HCT116 (cell line): Measurements from ENCODE around the gene HMCN2. TPM values are rescaled to one million over a fixed set of nuclear protein-coding genes. Genes with fewer than 3 reads are reported as not detected.

ENCODE experiments used
- ATAC-seq: fragments of 200-7000 bp; cut with Tn5 transposase; 2 replicates; pipeline ENCODE4 v1.9.1; 2020; ENCODE audit warnings: mild to moderate bottlenecking, moderate library complexity
- BruUV-seq: library from RNA; stranded (reverse); fragments of 400-500 nt; replicated peaks from 2 replicates; lab custom pipeline; 2021; lab: Mats Ljungman, UMichigan
- CTCF ChIA-PET: fragments of 300-600 bp; sonication (Branson Sonifier 250); formaldehyde crosslinking; loops from one replicate; lab custom pipeline; 2021; ENCODE audit warnings: antibody characterized with exemption; lab: Charles Lee
- POLR2A ChIA-PET: fragments of 300-600, 350-600 bp; sonication (Branson Sonifier 250); formaldehyde crosslinking; loops from one replicate; lab custom pipeline; 2021; ENCODE audit warnings: antibody characterized with exemption; lab: Charles Lee
- RAD21 ChIA-PET, 2 experiments: fragments of 300-600 bp; sonication (Branson Sonifier 250); formaldehyde crosslinking; loops; one replicate each; lab custom pipeline; 2023; ENCODE audit warnings: low total read pairs in 2 of 2; ENCODE audit not compliant: uncharacterized antibody in 2 of 2, unreplicated experiment in 2 of 2, low non-redundant PET in 1 of 2; lab: Charles Lee
- DNase-seq: peaks from one replicate; pipeline ENCODE4 v3.0.0-alpha.2; 2010; ENCODE audit warnings: low read depth, low spot score
- H2AFZ ChIP-seq: fragments of 200-600 bp; shearing (Covaris generic), sonication (generic); 2 replicates; pipeline ENCODE4 v1.6.1; 2017; ENCODE audit warnings: low read depth, mixed run types, mixed read lengths, antibody characterized with exemption, low read length; ENCODE audit not compliant: poor library complexity, severe bottlenecking
- H3K27ac ChIP-seq: 2 replicates; pipeline ENCODE4 v1.5.1; 2012; ENCODE audit warnings: low read depth, low read length
- H3K27me3 ChIP-seq: fragments of 200-600 bp; sonication (generic); 2 replicates; pipeline ENCODE4 v1.6.1; 2016; ENCODE audit warnings: mixed run types, low read length, mixed read lengths; ENCODE audit not compliant: insufficient read depth
- H3K36me3 ChIP-seq, 2 experiments: fragments of 200-500 bp in 1 of 2; fragments of 200-600 bp in 1 of 2; sonication (Bioruptor generic) in 1 of 2; sonication (generic) in 1 of 2; 2 replicates each; pipeline versions ENCODE4 v1.5.1 to v1.6.1; 2014 to 2016; ENCODE audit warnings: low read length in 2 of 2, inconsistent platforms in 1 of 2, mixed read lengths in 1 of 2, mixed run types in 1 of 2; ENCODE audit not compliant: insufficient read depth in 2 of 2, control insufficient read depth in 1 of 2
- H3K4me1 ChIP-seq, 2 experiments: fragments of 200-600 bp in 1 of 2; sonication (generic) in 1 of 2; 2 replicates each; pipeline versions ENCODE4 v1.5.1 to v1.6.1; 2012 to 2017; ENCODE audit warnings: low read length in 2 of 2, inconsistent platforms in 1 of 2, mild to moderate bottlenecking in 1 of 2, mixed read lengths in 1 of 2, mixed run types in 1 of 2, moderate library complexity in 1 of 2; ENCODE audit not compliant: insufficient read depth in 2 of 2, control insufficient read depth in 1 of 2
- H3K4me2 ChIP-seq: fragments of 200-600 bp; sonication (generic); 2 replicates; pipeline ENCODE4 v1.6.1; 2017; ENCODE audit warnings: mixed run types, low read length, mixed read lengths
- H3K4me3 ChIP-seq, 2 experiments: fragments of 200-600 bp in 1 of 2; sonication (generic) in 1 of 2; replicated peaks in 1 of 2; 2 replicates each; pipeline ENCODE4 v1.5.1; 2011 to 2016; ENCODE audit warnings: low read length in 2 of 2, control low read depth in 1 of 2, low read depth in 1 of 2, mild to moderate bottlenecking in 1 of 2, mixed read lengths in 1 of 2, mixed run types in 1 of 2
- H3K79me2 ChIP-seq: fragments of 200-600 bp; sonication (generic); 2 replicates; pipeline ENCODE4 v1.6.1; 2017; ENCODE audit warnings: mild to moderate bottlenecking, mixed run types, low read length, moderate library complexity, mixed read lengths; ENCODE audit not compliant: insufficient read depth
- H3K9ac ChIP-seq: fragments of 200-600 bp; sonication (generic); 2 replicates; pipeline ENCODE4 v1.6.1; 2016; ENCODE audit warnings: low read length, mixed read lengths
- H3K9me2 ChIP-seq: fragments of 200-600 bp; sonication (generic), shearing (Covaris generic); 2 replicates; pipeline ENCODE4 v1.6.1; 2017; ENCODE audit warnings: mixed run types, mild to moderate bottlenecking, moderate library complexity; ENCODE audit not compliant: insufficient read depth
- H3K9me3 ChIP-seq, 2 experiments: fragments of 200-500 bp in 1 of 2; fragments of 200-600 bp in 1 of 2; sonication (Bioruptor generic) in 1 of 2; sonication (generic) in 1 of 2; 2 replicates each; pipeline ENCODE4 v1.6.1; 2014 to 2017; ENCODE audit warnings: low read length in 2 of 2, mixed read lengths in 2 of 2, inconsistent platforms in 1 of 2, low read depth in 1 of 2, mild to moderate bottlenecking in 1 of 2, mixed run types in 1 of 2, moderate library complexity in 1 of 2; ENCODE audit not compliant: control insufficient read depth in 1 of 2, insufficient read depth in 1 of 2
- H4K20me1 ChIP-seq: fragments of 200-600 bp; sonication (generic), shearing (Covaris generic); 2 replicates; pipeline ENCODE4 v1.6.1; 2017; ENCODE audit warnings: mixed run types, mild to moderate bottlenecking, moderate library complexity; ENCODE audit not compliant: insufficient read depth
- CEBPB ChIP-seq: IDR thresholded peaks from 2 replicates; pipeline ENCODE4 v1.6.1; 2012; ENCODE audit warnings: low read depth
- ELF1 ChIP-seq: IDR thresholded peaks from 2 replicates; pipeline ENCODE4 v1.6.1; 2012; ENCODE audit warnings: low read depth, borderline replicate concordance
- EZH2 ChIP-seq: fragments of 200-600 bp; sonication (generic); IDR thresholded peaks from 2 replicates; pipeline ENCODE4 v1.6.1; 2017; ENCODE audit warnings: antibody characterized with exemption, mixed run types
- EZH2phosphoT487 ChIP-seq: fragments of 200-600 bp; IDR thresholded peaks from 2 replicates; pipeline ENCODE4 v1.6.1; 2018; ENCODE audit warnings: antibody characterized with exemption, borderline replicate concordance
- FOSL1 ChIP-seq: IDR thresholded peaks from 2 replicates; pipeline ENCODE4 v1.6.1; 2012; ENCODE audit warnings: low read depth
- JUND ChIP-seq: IDR thresholded peaks from 2 replicates; pipeline ENCODE4 v1.6.1; 2012
- POLR2A ChIP-seq: IDR thresholded peaks from 2 replicates; pipeline ENCODE4 v1.7.0; 2011; ENCODE audit warnings: borderline replicate concordance; ENCODE audit not compliant: insufficient read depth, insufficient read length; ENCODE audit errors: extremely low read depth
- POLR2AphosphoS5 ChIP-seq: IDR thresholded peaks from 2 replicates; pipeline ENCODE4 v1.6.1; 2011; ENCODE audit warnings: mild to moderate bottlenecking, low read depth, low read length, moderate library complexity
- RAD21 ChIP-seq: IDR thresholded peaks from 2 replicates; pipeline ENCODE4 v1.6.1; 2012; ENCODE audit warnings: low read depth, mild to moderate bottlenecking
- SIN3A ChIP-seq: IDR thresholded peaks from 2 replicates; pipeline ENCODE4 v1.6.1; 2012; ENCODE audit warnings: low read depth
- SP1 ChIP-seq: IDR thresholded peaks from 2 replicates; pipeline ENCODE4 v1.6.1; 2012; ENCODE audit warnings: low read depth
- SRF ChIP-seq: IDR thresholded peaks from 2 replicates; pipeline ENCODE4 v1.6.1; 2012; ENCODE audit warnings: low read depth
- TCF7L2 ChIP-seq: IDR thresholded peaks from 2 replicates; pipeline ENCODE4 v1.7.0; 2011; ENCODE audit warnings: borderline replicate concordance, inconsistent platforms; ENCODE audit not compliant: insufficient read depth, insufficient read length; ENCODE audit errors: extremely low read depth
- YY1 ChIP-seq: IDR thresholded peaks from 2 replicates; pipeline ENCODE4 v1.6.1; 2011; ENCODE audit warnings: low read length, low read depth, moderate library complexity, mild to moderate bottlenecking; ENCODE audit not compliant: insufficient replicate concordance; ENCODE audit errors: extremely low read depth
- ZFX ChIP-seq: fragments of 450-650 bp; IDR thresholded peaks from 2 replicates; pipeline ENCODE4 v1.6.1; 2017
- ZNF274 ChIP-seq: fragments of 200-500 bp; sonication (Bioruptor generic); IDR thresholded peaks from 2 replicates; pipeline ENCODE4 v1.6.1; 2014; ENCODE audit warnings: mild to moderate bottlenecking, low read depth, low read length, inconsistent platforms
- intact Hi-C: fragments of 100-400 bp; cut with micrococcal nuclease; formaldehyde crosslinking; loops from 2 replicates; pipeline ENCODE4 v1.10.0; 2022
- total RNA-seq: library from RNA; stranded (reverse); gene quantifications from one replicate; pipeline ENCODE4 v1.2.1, GENCODE V29; 2021; ENCODE audit not compliant: unreplicated experiment
- TF ChIP-seq, protein P1 (sequence below): IDR thresholded peaks from 2 replicates; pipeline ENCODE4 v1.6.1; 2012
- TF ChIP-seq, protein P2 (sequence below): IDR thresholded peaks from 2 replicates; pipeline ENCODE4 v1.6.1; 2012
- TF ChIP-seq, protein P3 (sequence below), 3 experiments: fragments of 200-600 bp in 1 of 3; sonication (generic) in 1 of 3; IDR thresholded peaks in 2 of 3; conservative IDR thresholded peaks in 1 of 3; 2 replicates each; pipeline ENCODE4 v1.5.1; 2012 to 2017; ENCODE audit warnings: low read depth in 2 of 3, low read length in 2 of 3, antibody characterized with exemption in 1 of 3, borderline replicate concordance in 1 of 3, control low read depth in 1 of 3, mild to moderate bottlenecking in 1 of 3, mixed read lengths in 1 of 3, mixed run types in 1 of 3, moderate library complexity in 1 of 3; ENCODE audit not compliant: insufficient read depth in 1 of 3

Gene HMCN2
- total RNA-seq, 1 experiment from 2014 or later = 0.22 TPM

DNA sequence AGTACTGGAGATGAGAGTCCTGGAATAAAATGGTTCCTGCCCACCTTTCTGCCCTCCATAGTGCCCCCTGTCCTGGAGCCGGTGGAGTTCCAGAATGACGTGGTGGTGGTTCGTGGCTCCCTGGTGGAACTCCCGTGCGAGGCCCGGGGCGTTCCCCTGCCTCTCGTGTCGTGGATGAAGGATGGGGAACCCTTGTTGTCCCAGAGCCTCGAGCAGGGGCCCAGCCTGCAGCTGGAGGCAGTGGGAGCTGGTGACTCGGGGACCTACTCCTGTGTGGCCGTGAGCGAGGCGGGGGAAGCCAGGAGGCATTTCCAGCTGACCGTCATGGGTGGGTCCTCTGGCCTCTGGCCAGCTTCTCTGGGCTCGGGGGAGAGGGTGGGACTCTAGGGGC lies 128.1 kb downstream of the HMCN2 start:
- Histone ChIP-seq H3K4me2 (no peak overlapping the region), H3K4me1 (peaks cover 0 to 5% of the 10 kb centered on the region in 2 experiments; a peak in 2 of 4 replicates), H3K9ac (no peak overlapping the region), H3K36me3 (no peaks in the 10 kb centered on the region), H2AFZ (no peak overlapping the region), H3K9me2 (no peaks in the 10 kb centered on the region), H3K79me2 (no peaks in the 10 kb centered on the region), H4K20me1 (no peaks in the 10 kb centered on the region), H3K27me3 (no peaks in the 10 kb centered on the region), H3K9me3 (no peaks in the 10 kb centered on the region), H3K27ac (no peak overlapping the region), H3K4me3 (no peak overlapping the region)
- BruUV-seq = no TSS peak
- ATAC-seq (no peak), DNase-seq (no peak)
- intact Hi-C loops = no loop called here
- CTCF ChIA-PET = no interaction called here
- POLR2A ChIA-PET = no interaction called here
- RAD21 ChIA-PET = no interaction called here
- TF ChIP-seq ZFX (no peak), RAD21 (no peak), EZH2phosphoT487 (no peak), EZH2 (no peak), SIN3A (no peak), POLR2AphosphoS5 (no peak), POLR2A (no peak), CEBPB (no peak), SP1 (no peak), ZNF274 (no peak), FOSL1 (no peak), JUND (no peak), ELF1 (no peak), TCF7L2 (no peak), SRF (no peak), YY1 (no peak)
- TF ChIP-seq, protein P1, sequence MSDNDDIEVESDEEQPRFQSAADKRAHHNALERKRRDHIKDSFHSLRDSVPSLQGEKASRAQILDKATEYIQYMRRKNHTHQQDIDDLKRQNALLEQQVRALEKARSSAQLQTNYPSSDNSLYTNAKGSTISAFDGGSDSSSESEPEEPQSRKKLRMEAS = no peak
- TF ChIP-seq, protein P2, sequence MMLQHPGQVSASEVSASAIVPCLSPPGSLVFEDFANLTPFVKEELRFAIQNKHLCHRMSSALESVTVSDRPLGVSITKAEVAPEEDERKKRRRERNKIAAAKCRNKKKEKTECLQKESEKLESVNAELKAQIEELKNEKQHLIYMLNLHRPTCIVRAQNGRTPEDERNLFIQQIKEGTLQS = no peak
- TF ChIP-seq, protein P3, sequence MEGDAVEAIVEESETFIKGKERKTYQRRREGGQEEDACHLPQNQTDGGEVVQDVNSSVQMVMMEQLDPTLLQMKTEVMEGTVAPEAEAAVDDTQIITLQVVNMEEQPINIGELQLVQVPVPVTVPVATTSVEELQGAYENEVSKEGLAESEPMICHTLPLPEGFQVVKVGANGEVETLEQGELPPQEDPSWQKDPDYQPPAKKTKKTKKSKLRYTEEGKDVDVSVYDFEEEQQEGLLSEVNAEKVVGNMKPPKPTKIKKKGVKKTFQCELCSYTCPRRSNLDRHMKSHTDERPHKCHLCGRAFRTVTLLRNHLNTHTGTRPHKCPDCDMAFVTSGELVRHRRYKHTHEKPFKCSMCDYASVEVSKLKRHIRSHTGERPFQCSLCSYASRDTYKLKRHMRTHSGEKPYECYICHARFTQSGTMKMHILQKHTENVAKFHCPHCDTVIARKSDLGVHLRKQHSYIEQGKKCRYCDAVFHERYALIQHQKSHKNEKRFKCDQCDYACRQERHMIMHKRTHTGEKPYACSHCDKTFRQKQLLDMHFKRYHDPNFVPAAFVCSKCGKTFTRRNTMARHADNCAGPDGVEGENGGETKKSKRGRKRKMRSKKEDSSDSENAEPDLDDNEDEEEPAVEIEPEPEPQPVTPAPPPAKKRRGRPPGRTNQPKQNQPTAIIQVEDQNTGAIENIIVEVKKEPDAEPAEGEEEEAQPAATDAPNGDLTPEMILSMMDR (IDR thresholded peaks at IDR 0.05 in 2 of 3, conservative IDR thresholded peaks at IDR 0.05 in 1 of 3; ENCODE audit: borderline replicate concordance in 1 of 3, insufficient read depth in 1 of 3, low read depth in 2 of 3, low read length in 2 of 3) = no peak
